ENCODE results near the gene IGSF5.
"Not testable (repeated sequence)": the region's sequence is repeated elsewhere in the genome, so short reads cannot be mapped to it uniquely, and the experiment has no call there.

Gene IGSF5

GRCh38 chr21:39739531-39739930 lies 5.5 kb upstream of the IGSF5 start:
- DNase-seq = not testable (repeated sequence)

- DNase-seq = not testable (repeated sequence)
Observed at GRCh38 chr21:39742561-39742960, 2.4 kb upstream of the IGSF5 start.

DNA sequence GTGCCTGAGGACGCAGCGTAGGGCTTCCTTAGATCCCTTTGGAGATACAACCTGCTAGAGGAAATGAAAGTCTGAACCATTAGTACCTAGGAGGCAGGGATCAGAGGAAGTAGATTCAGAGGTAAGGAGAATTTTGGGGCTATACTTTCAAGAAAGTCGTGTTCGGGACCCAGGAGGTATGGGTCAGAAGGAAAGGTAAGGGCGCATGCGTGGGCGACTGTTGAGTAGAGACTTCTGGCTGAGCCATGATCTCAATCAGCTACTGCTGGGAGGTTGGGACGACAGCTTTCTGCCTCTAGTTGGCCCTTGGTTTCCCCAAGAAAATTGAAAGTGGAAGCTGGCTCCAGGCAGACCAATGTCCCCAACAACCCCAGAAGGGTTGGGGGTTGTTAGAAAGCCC lies 349 bp downstream of the IGSF5 start:
- not testable (repeated sequence) for DNase-seq

GRCh38 chr21:39750670-39751069 lies 5.7 kb downstream of the IGSF5 start:
- no peak for DNase-seq

DNA sequence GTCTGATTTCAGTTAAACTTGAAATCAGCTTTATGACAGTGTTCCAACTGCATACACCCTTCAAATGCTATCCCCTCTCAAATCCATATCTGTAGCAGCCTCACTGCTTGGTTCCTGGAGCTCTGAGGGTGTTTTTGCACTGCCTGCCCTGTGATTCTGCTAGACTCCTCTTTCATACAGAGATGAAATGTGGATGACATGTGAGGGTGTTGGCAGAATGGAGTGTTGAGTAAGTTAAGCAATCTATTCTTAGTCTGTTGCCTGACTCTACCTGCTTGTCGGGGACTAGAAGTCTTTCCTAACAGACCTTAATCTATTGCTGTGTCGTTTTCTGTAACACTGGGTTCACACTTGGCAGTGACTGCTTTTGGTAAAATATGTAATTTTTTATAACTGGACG lies 9.8 kb downstream of the IGSF5 start:
- no peak for DNase-seq

GRCh38 chr21:39756285-39756684 lies 11.3 kb downstream of the IGSF5 start:
- no peak for DNase-seq

DNA sequence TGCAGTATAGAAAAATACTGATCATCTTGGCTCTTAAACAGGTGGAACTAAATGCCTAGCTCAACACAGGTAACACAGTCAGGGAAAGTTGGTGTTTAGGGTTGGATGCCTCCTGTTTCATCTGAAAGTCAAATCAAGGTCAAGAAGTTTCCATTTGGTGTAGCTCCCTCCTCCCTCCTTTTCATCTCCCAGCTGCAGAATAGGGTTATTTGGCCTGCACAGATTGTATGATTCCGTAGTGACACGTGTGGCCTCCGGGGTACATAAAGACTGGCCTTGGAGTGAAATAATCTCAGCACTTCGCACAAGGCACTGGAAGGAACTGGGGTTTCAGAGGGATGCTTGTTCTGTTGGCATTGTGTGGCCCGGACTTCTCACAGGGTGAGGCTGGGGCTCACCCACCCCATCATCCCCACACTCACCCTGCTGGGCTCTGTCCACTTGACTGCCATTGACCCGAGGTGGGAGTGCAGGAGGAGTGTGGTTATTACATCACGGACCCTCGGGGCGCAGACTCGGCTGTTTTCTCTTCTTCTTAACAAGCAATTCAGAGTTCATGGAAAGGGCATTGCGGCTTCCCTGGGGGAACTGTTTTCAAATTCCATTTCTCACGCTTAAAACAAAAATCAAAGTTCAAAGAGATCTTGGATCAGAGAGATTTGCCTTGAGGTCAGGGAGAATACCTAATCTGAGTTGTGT lies 18.4 kb downstream of the IGSF5 start:
- DNase-seq = no peak

GRCh38 chr21:39774227-39774626 lies 29.2 kb downstream of the IGSF5 start:
- no peak for DNase-seq

DNA sequence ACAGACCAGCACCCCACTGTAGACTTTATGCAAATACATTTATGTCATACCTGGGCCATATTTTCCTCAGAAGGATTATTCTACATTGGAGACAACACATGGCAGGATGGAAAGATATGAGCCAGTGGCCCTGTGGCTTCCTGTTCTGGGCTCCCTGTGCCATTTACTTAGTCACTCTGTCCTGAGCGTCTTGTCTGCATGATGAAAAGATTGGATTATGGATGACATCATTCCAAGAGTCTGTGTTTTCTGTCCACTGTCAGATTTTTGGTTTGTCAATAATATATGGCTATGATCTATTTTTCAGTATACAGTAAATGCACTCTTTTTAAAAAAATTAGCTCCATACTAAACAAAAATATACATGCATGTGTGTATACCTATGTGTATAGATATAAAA lies 30.8 kb downstream of the IGSF5 start:
- DNase-seq = no peak

GRCh38 chr21:39776589-39776988 lies 31.6 kb downstream of the IGSF5 start:
- no peak for DNase-seq

GRCh38 chr21:39781331-39781730 lies 36.3 kb downstream of the IGSF5 start:
- DNase-seq = no peak

DNA sequence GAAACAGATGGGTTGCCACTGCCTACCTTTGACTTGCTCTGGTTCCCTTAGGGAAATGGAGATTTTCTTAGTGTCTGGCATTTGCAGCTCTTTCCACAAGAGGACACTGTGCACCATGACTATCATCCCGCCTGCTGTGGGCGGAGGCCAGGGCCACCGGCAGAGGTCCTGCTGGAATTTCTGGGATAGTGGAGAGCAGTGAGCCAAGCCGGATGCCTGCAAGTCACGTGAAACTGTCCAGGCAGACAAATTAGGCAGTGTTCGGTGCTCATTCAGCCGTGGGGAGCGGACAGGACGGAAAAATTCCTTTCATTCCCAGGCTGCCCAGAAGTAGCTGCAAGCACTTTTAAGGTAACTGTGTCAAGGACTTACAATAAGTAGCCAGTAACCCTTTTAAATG lies 43.4 kb downstream of the IGSF5 start:
- no peak for DNase-seq

GRCh38 chr21:39796466-39796865 lies 51.5 kb downstream of the IGSF5 start:
- DNase-seq = no peak

- DNase-seq = no peak
Observed at GRCh38 chr21:39799178-39799577, 54.2 kb downstream of the IGSF5 start.

DNA sequence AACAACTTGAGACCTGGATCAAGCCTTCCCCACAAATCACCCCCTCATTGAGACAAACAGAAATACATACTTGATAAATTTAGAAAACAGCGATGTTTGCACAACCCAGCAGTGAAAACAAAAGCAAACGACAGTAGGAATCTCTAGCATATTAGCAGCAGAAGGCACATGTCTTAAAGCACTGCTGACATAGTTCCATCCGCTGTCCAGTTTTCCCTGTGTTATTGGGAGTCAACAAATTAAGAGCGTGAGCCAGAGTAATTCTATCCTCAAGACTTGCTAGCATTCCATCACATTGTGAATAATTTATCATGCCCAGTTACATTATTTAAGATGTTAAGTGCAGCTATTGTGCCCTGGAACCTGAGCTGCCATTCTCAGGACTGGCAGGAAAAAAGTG lies 55.3 kb downstream of the IGSF5 start:
- DNase-seq = no peak

GRCh38 chr21:39802217-39802616 lies 57.2 kb downstream of the IGSF5 start:
- DNase-seq = no peak

- no peak for DNase-seq
Observed at GRCh38 chr21:39803393-39803792, 58.4 kb downstream of the IGSF5 start.

- no peak for DNase-seq
Observed at GRCh38 chr21:39804240-39804639, 59.3 kb downstream of the IGSF5 start.

DNA sequence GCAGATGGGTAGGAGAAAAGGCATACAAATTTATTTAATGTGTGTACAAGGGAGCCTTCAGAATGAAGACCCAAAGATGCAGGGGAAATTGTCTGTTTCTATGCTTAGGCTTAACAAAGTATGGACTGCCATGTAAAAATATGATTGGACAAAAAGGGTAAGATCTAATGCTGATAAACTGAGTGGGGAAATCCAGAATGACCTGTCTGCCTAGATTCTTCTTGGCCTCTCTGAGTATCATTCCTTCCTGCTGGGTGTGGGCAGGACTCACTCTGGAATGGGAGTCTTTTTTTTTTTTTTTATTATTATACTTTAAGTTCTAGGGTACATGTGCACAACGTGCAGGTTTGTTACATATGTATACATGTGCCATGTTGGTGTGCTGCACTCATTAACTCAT lies 61.0 kb downstream of the IGSF5 start:
- no peak for DNase-seq

GRCh38 chr21:39807738-39808137 lies 62.8 kb downstream of the IGSF5 start:
- DNase-seq = no peak

DNA sequence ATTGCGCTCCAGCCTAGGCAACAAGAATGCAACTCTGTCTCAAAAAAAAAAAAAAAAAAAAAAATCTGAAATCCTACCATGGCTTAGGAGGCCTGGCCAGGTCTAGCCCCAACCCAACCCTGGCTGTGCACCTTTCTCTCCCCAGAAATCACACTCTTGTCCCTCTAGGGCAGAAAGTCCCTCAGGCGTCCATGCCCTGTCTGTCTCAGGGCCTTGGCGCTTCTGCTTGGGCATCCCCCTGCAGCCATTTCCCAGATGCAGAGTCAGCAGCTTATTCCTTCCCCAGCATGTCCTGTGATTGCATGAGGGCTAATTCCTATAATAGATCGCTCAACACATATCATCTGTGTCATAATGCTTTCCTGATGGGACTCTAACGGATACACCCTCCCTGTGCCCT lies 65.0 kb downstream of the IGSF5 start:
- no peak for DNase-seq

GRCh38 chr21:39812983-39813382 lies 68.0 kb downstream of the IGSF5 start:
- DNase-seq = no peak

- no peak for DNase-seq
Observed at GRCh38 chr21:39818557-39818956, 73.6 kb downstream of the IGSF5 start.

GRCh38 chr21:39822042-39822441 lies 77.1 kb downstream of the IGSF5 start:
- no peak for DNase-seq

- DNase-seq = no peak
Observed at GRCh38 chr21:39825250-39825649, 80.3 kb downstream of the IGSF5 start.
